Neuronal stem cell (in vitro differentiated cells): ENCODE measurements around the gene PAF1.
A peak's percentile ranks its signal among the peaks of the same experiment; 100 is the strongest.
"Not testable (repeated sequence)": the region's sequence is repeated elsewhere in the genome, so short reads cannot be mapped to it uniquely, and the experiment has no call there.

ENCODE experiments used
- DNase-seq: peaks from one replicate; pipeline ENCODE4 v3.0.0-alpha.2; 2013; ENCODE audit warnings: low spot score
- H2AFZ ChIP-seq: one replicate; pipeline ENCODE4 v1.6.1; 2013; ENCODE audit warnings: mild to moderate bottlenecking, low read length, inconsistent platforms
- H2AK5ac ChIP-seq: 2 replicates; pipeline ENCODE4 v1.6.1; 2013; ENCODE audit warnings: low read depth, mild to moderate bottlenecking, inconsistent platforms, low read length, moderate library complexity, mixed read lengths
- H2BK120ac ChIP-seq: 2 replicates; pipeline ENCODE4 v1.6.1; 2013; ENCODE audit warnings: low read depth, mild to moderate bottlenecking, inconsistent platforms, low read length, moderate library complexity, mixed read lengths
- H2BK12ac ChIP-seq: one replicate; pipeline ENCODE4 v1.6.1; 2013; ENCODE audit warnings: low read length, inconsistent platforms
- H2BK15ac ChIP-seq: 2 replicates; pipeline ENCODE4 v1.6.1; 2013; ENCODE audit warnings: mild to moderate bottlenecking, low read length, inconsistent platforms, mixed read lengths
- H2BK5ac ChIP-seq: one replicate; pipeline ENCODE4 v1.6.1; 2013; ENCODE audit warnings: inconsistent platforms, mild to moderate bottlenecking, low read length, moderate library complexity
- H3K14ac ChIP-seq: one replicate; pipeline ENCODE4 v1.6.1; 2013; ENCODE audit warnings: low read length, inconsistent platforms
- H3K18ac ChIP-seq: 2 replicates; pipeline ENCODE4 v1.6.1; 2013; ENCODE audit warnings: low read length, inconsistent platforms
- H3K23ac ChIP-seq: 2 replicates; pipeline ENCODE4 v1.6.1; 2013; ENCODE audit warnings: low read depth, mild to moderate bottlenecking, mixed read lengths, low read length, inconsistent platforms; ENCODE audit not compliant: poor library complexity
- H3K27ac ChIP-seq: replicated peaks from 3 replicates; pipeline ENCODE4 v1.5.1; 2013; ENCODE audit warnings: low read length, inconsistent platforms
- H3K27me3 ChIP-seq, 3 experiments: 2 replicates each; pipeline ENCODE4 v1.6.1; 2013; ENCODE audit warnings: low read length in 3 of 3, mild to moderate bottlenecking in 2 of 3, inconsistent platforms in 1 of 3, low read depth in 1 of 3, mixed read lengths in 1 of 3, moderate library complexity in 1 of 3; ENCODE audit not compliant: control insufficient read depth in 3 of 3, insufficient read depth in 3 of 3
- H3K36me3 ChIP-seq, 2 donors: replicated peaks in 1 of 2; 2 replicates each; pipeline ENCODE4 v1.6.1; 2013; ENCODE audit warnings: low read length in 2 of 2; ENCODE audit not compliant: control insufficient read depth in 2 of 2, insufficient read depth in 2 of 2
- H3K4ac ChIP-seq: 2 replicates; pipeline ENCODE4 v1.6.1; 2013; ENCODE audit warnings: inconsistent platforms, mild to moderate bottlenecking, low read length, moderate library complexity
- H3K4me1 ChIP-seq, 2 donors: 1 replicate in 1 of 2; 2 replicates in 1 of 2; pipeline ENCODE4 v1.6.1; 2013; ENCODE audit warnings: low read length in 2 of 2, low read depth in 1 of 2; ENCODE audit not compliant: control insufficient read depth in 2 of 2, insufficient read depth in 1 of 2
- H3K4me2 ChIP-seq: one replicate; pipeline ENCODE4 v1.6.1; 2013; ENCODE audit warnings: mild to moderate bottlenecking, low read length, inconsistent platforms; ENCODE audit not compliant: insufficient read depth, poor library complexity, severe bottlenecking
- H3K4me3 ChIP-seq, 2 donors: 2 replicates each; pipeline ENCODE4 v1.5.1; 2013; ENCODE audit warnings: low read length in 2 of 2, mild to moderate bottlenecking in 2 of 2, inconsistent platforms in 1 of 2, moderate library complexity in 1 of 2
- H3K79me1 ChIP-seq: one replicate; pipeline ENCODE4 v1.6.1; 2013; ENCODE audit warnings: low read depth, mild to moderate bottlenecking, inconsistent platforms, low read length, moderate library complexity
- H3K9ac ChIP-seq: one replicate; pipeline ENCODE4 v1.6.1; 2013; ENCODE audit warnings: mild to moderate bottlenecking, low read depth, low read length, inconsistent platforms; ENCODE audit not compliant: poor library complexity
- H3K9me3 ChIP-seq, 2 donors: replicated peaks in 1 of 2; 2 replicates each; pipeline versions ENCODE3 to v1.6.1; 2013; ENCODE audit warnings: low read length in 2 of 2, mild to moderate bottlenecking in 2 of 2, inconsistent platforms in 1 of 2, low read depth in 1 of 2, mixed read lengths in 1 of 2, moderate library complexity in 1 of 2; ENCODE audit not compliant: control insufficient read depth in 2 of 2, insufficient read depth in 1 of 2
- H4K8ac ChIP-seq: one replicate; pipeline ENCODE4 v1.6.1; 2013; ENCODE audit warnings: low read depth, mild to moderate bottlenecking, inconsistent platforms, low read length, moderate library complexity
- H4K91ac ChIP-seq: one replicate; pipeline ENCODE4 v1.6.1; 2013; ENCODE audit warnings: low read length, low read depth, mild to moderate bottlenecking, inconsistent platforms; ENCODE audit not compliant: poor library complexity
- WGBS, 2 donors: extraction: QIAGEN DNeasy Blood & Tissue Kit; methylation state at CpG; one replicate each; pipeline ENCODE4 v1.1.7; 2013; ENCODE audit warnings: missing lambda C conversion rate in 2 of 2, mixed read lengths in 1 of 2; ENCODE audit not compliant: insufficient read length in 2 of 2, insufficient replicate concordance in 1 of 2; ENCODE audit errors: extremely low coverage in 2 of 2; 5-methylcytosine and 5-hydroxymethylcytosine counted together

PAF1 gene

GRCh38 chr19:39380521-39381502 is 10.1 kb downstream of the PAF1 start:
- no peaks in the 10 kb centered on the region for H3K4me1 ChIP-seq
- H2BK12ac ChIP-seq = no peak overlapping the region
- H3K9me3 ChIP-seq = no peaks in the 10 kb centered on the region
- no peak overlapping the region for H3K14ac ChIP-seq
- no peak overlapping the region for H4K91ac ChIP-seq
- H3K18ac ChIP-seq = no peak overlapping the region
- H3K9ac ChIP-seq = no peak overlapping the region
- no peak overlapping the region for H2AK5ac ChIP-seq
- no peak overlapping the region for H2BK5ac ChIP-seq
- no peak overlapping the region for H3K4ac ChIP-seq
- no peak overlapping the region for H2AFZ ChIP-seq
- H3K27ac ChIP-seq = no peak overlapping the region
- no peak overlapping the region for H2BK120ac ChIP-seq
- no peak overlapping the region for H2BK15ac ChIP-seq
- no CpG with 5 or more reads among the region's 17 CpGs for WGBS, 2 donors
- no peak for DNase-seq
- no peak overlapping the region for H4K8ac ChIP-seq
- no peaks in the 10 kb centered on the region for H3K27me3 ChIP-seq
- peaks cover 78 to 100% of the 10 kb centered on the region in 2 donors for H3K36me3 ChIP-seq
- no peaks in the 10 kb centered on the region for H3K79me1 ChIP-seq
- no peak overlapping the region for H3K4me3 ChIP-seq
- H3K4me2 ChIP-seq = no peak overlapping the region
- H3K23ac ChIP-seq = no peak overlapping the region

GRCh38 chr19:39379865-39380396 is 11.0 kb downstream of the PAF1 start:
- Histone ChIP-seq H2BK5ac (peak overlapping the region; percentile 39), H3K4me1 (no peaks in the 10 kb centered on the region), H3K18ac (no peak overlapping the region), H2AK5ac (no peak overlapping the region), H3K9ac (no peak overlapping the region), H3K4me3 (no peak overlapping the region), H3K79me1 (no peaks in the 10 kb centered on the region), H3K9me3 (no peaks in the 10 kb centered on the region), H2BK15ac (no peak overlapping the region), H3K27me3 (no peaks in the 10 kb centered on the region), H3K4me2 (no peak overlapping the region), H2AFZ (no peak overlapping the region), H2BK12ac (no peak overlapping the region), H2BK120ac (no peak overlapping the region), H3K14ac (no peak overlapping the region), H3K23ac (no peak overlapping the region), H3K36me3 (peaks cover 82 to 100% of the 10 kb centered on the region in 2 donors), H3K4ac (no peak overlapping the region), H4K91ac (no peak overlapping the region), H3K27ac (no peak overlapping the region), H4K8ac (no peak overlapping the region)
- DNase-seq = no peak
- no CpG with 5 or more reads among the region's 14 CpGs for WGBS, 2 donors

- H3K9ac ChIP-seq = not testable (repeated sequence)
Observed at GRCh38 chr19:39379366-39379765, 11.5 kb downstream of the PAF1 start.

More at GRCh38 chr19:39379366-39379765, 11.5 kb downstream of the PAF1 start:
- not testable (repeated sequence) for H3K27me3 ChIP-seq, H2BK15ac ChIP-seq, H3K23ac ChIP-seq, H3K18ac ChIP-seq, H3K4me2 ChIP-seq, H2BK120ac ChIP-seq, H3K27ac ChIP-seq, H3K4ac ChIP-seq, H3K4me3 ChIP-seq, H2AFZ ChIP-seq, H3K9me3 ChIP-seq, H3K4me1 ChIP-seq, H2BK5ac ChIP-seq, H3K79me1 ChIP-seq, H3K14ac ChIP-seq, DNase-seq, H4K91ac ChIP-seq, H2AK5ac ChIP-seq, H2BK12ac ChIP-seq, H4K8ac ChIP-seq
- H3K36me3 ChIP-seq = peaks cover 84 to 98% of the 10 kb centered on the region in 2 donors
- WGBS, 2 donors = no CpG with 5 or more reads among the region's 4 CpGs
